Endothelial cell of umbilical vein (primary cell): ENCODE data around the gene SGCG. TPM values are rescaled to one million over a fixed set of nuclear protein-coding genes. Genes with fewer than 3 reads are reported as not detected.
A peak's percentile ranks its signal among the peaks of the same experiment; 100 is the strongest.

Experiments used
- BruUV-seq: library from RNA; stranded (reverse); fragments of 400-500 nt; replicated peaks from 2 replicates; lab custom pipeline; 2021; lab: Mats Ljungman, UMichigan
- CTCF ChIA-PET: fragments of 300-600, 350-600 bp; sonication (Branson Sonifier 250); formaldehyde crosslinking; loops from one replicate; lab custom pipeline; 2021; ENCODE audit warnings: antibody characterized with exemption, inconsistent platforms; lab: Charles Lee
- POLR2A ChIA-PET: fragments of 300-600, 350-600 bp; sonication (Branson Sonifier 250); formaldehyde crosslinking; loops from one replicate; lab custom pipeline; 2021; ENCODE audit warnings: antibody characterized with exemption, inconsistent platforms; lab: Charles Lee
- DNase-seq: peaks from one replicate; pipeline ENCODE4 v3.0.0-alpha.2; 2011; ENCODE audit warnings: low read depth, low spot score
- FAIRE-seq: peaks from 2 replicates; lab custom pipeline; 2011; peaks lifted over from hg19 to GRCh38; lab: Jason Lieb, UNC
- H2AFZ ChIP-seq: 2 replicates; pipeline ENCODE4 v1.6.0; 2012; ENCODE audit warnings: low read depth, low read length, control low read depth, inconsistent platforms
- H3K27ac ChIP-seq: 2 replicates; pipeline ENCODE4 v1.5.1; 2011; ENCODE audit warnings: low read depth, mild to moderate bottlenecking, control low read depth, low read length, moderate library complexity; ENCODE audit not compliant: insufficient read depth
- H3K27me3 ChIP-seq, 2 experiments: 2 replicates each; pipeline versions ENCODE4 v1.6.0 to v1.6.1; 2011; ENCODE audit warnings: low read length in 2 of 2, mixed read lengths in 1 of 2; ENCODE audit not compliant: control insufficient read depth in 2 of 2, insufficient read depth in 2 of 2
- H3K36me3 ChIP-seq, 2 experiments: 2 replicates in 1 of 2; 3 replicates in 1 of 2; pipeline ENCODE4 v1.5.1; 2011; ENCODE audit warnings: low read length in 2 of 2, mild to moderate bottlenecking in 1 of 2, moderate library complexity in 1 of 2; ENCODE audit not compliant: control insufficient read depth in 2 of 2, insufficient read depth in 2 of 2; ENCODE audit errors: extremely low read depth in 1 of 2
- H3K4me1 ChIP-seq: 3 replicates; pipeline ENCODE4 v1.5.1; 2011; ENCODE audit warnings: mild to moderate bottlenecking, low read length; ENCODE audit not compliant: control insufficient read depth, insufficient read depth; ENCODE audit errors: extremely low read depth
- H3K4me2 ChIP-seq: 2 replicates; pipeline ENCODE4 v1.6.1; 2011; ENCODE audit warnings: low read length, control low read depth, mixed read lengths; ENCODE audit not compliant: insufficient read depth
- H3K4me3 ChIP-seq, 3 experiments: fragments of 200-600 bp in 1 of 3; sonication (generic), shearing (Covaris generic) in 1 of 3; replicated peaks in 1 of 3; 2 replicates each; pipeline ENCODE4 v1.5.1; 2011 to 2016; ENCODE audit warnings: control low read depth in 3 of 3, low read length in 3 of 3, mild to moderate bottlenecking in 2 of 3, inconsistent platforms in 1 of 3, low read depth in 1 of 3, moderate library complexity in 1 of 3; ENCODE audit not compliant: insufficient read depth in 1 of 3
- H3K79me2 ChIP-seq: 2 replicates; pipeline ENCODE4 v1.6.0; 2012; ENCODE audit warnings: low read length, inconsistent platforms; ENCODE audit not compliant: control insufficient read depth, insufficient read depth
- H3K9ac ChIP-seq: replicated peaks from 2 replicates; pipeline ENCODE3; 2011; ENCODE audit warnings: low read length, control low read depth; ENCODE audit not compliant: insufficient read depth; ENCODE audit errors: extremely low read depth
- H3K9me1 ChIP-seq: replicated peaks from 3 replicates; pipeline ENCODE4 v1.6.0; 2011; ENCODE audit warnings: mild to moderate bottlenecking, low read length; ENCODE audit not compliant: control insufficient read depth, insufficient read depth; ENCODE audit errors: extremely low read depth
- H3K9me3 ChIP-seq: replicated peaks from 2 replicates; pipeline ENCODE4 v1.5.1; 2012; ENCODE audit warnings: low read length, inconsistent platforms; ENCODE audit not compliant: control insufficient read depth, insufficient read depth
- H4K20me1 ChIP-seq: replicated peaks from 2 replicates; pipeline ENCODE3; 2011; ENCODE audit warnings: mild to moderate bottlenecking, low read length; ENCODE audit not compliant: control insufficient read depth, insufficient read depth; ENCODE audit errors: extremely low read depth
- CTCF ChIP-seq, 2 donors: IDR thresholded peaks; 1 replicate in 1 of 2; 2 replicates in 1 of 2; pipeline ENCODE4 v1.5.1; 2011; ENCODE audit warnings: low read length in 2 of 2, mild to moderate bottlenecking in 2 of 2, moderate library complexity in 2 of 2, control low read depth in 1 of 2, inconsistent platforms in 1 of 2, low read depth in 1 of 2; ENCODE audit not compliant: insufficient read depth in 1 of 2; ENCODE audit errors: extremely low read depth in 1 of 2
- EZH2 ChIP-seq: IDR thresholded peaks from 2 replicates; pipeline ENCODE4 v1.6.1; 2012; ENCODE audit warnings: borderline replicate concordance, low read depth, mild to moderate bottlenecking, moderate library complexity, low read length, inconsistent platforms; ENCODE audit not compliant: severe bottlenecking
- FOS ChIP-seq: IDR thresholded peaks from 2 replicates; pipeline ENCODE4 v1.6.1; 2011; ENCODE audit warnings: mild to moderate bottlenecking, low read length, moderate library complexity, borderline replicate concordance; ENCODE audit not compliant: insufficient read depth
- GATA2 ChIP-seq: IDR thresholded peaks from 2 replicates; pipeline ENCODE4 v1.7.0; 2011; ENCODE audit warnings: low read depth, mild to moderate bottlenecking, moderate library complexity, mixed read lengths, low read length; ENCODE audit not compliant: insufficient read length, insufficient read depth
- JUN ChIP-seq: IDR thresholded peaks from 2 replicates; pipeline ENCODE4 v1.6.1; 2011; ENCODE audit warnings: borderline replicate concordance, low read depth; ENCODE audit not compliant: insufficient read length, insufficient read depth
- MYC ChIP-seq: IDR thresholded peaks from one replicate; pipeline ENCODE4 v1.6.1; 2011; ENCODE audit warnings: mild to moderate bottlenecking, low read depth, low read length
- POLR2A ChIP-seq: IDR thresholded peaks from 2 replicates; pipeline ENCODE4 v1.6.1; 2012; ENCODE audit warnings: low read depth, mild to moderate bottlenecking, control low read depth, low read length
- POLR2AphosphoS5 ChIP-seq: IDR thresholded peaks from 2 replicates; pipeline ENCODE4 v1.6.1; 2012; ENCODE audit warnings: low read depth, mild to moderate bottlenecking, control low read depth, low read length, moderate library complexity; ENCODE audit not compliant: insufficient read depth
- dilution Hi-C: fragments of 300-500 bp; cut with MboI; formaldehyde crosslinking; loops from one replicate; pipeline ENCODE4 v1.15.0; 2019; ENCODE audit warnings: low sequenced_read_pairs; ENCODE audit not compliant: extremely low pct_ligation_motif_present
- intact Hi-C: fragments of 100-400 bp; cut with micrococcal nuclease; formaldehyde crosslinking; loops from one replicate; pipeline ENCODE4 v1.10.0; 2022
- polyA plus RNA-seq, 4 experiments: library from polyadenylated mRNA; depleted of rRNA in 3 of 4; stranded (reverse) in 3 of 4; unstranded in 1 of 4; fragments of >200 nt; gene quantifications; 2 replicates each; pipeline versions ENCODE4 v1.2.1 to v1.2.3, GENCODE V29; 2011 to 2012; ENCODE audit warnings: missing spikeins in 1 of 4
- total RNA-seq: library from RNA; stranded (reverse); gene quantifications from 2 replicates; pipeline ENCODE4 v1.2.3, GENCODE V29; 2021
- TF ChIP-seq, protein P1 (sequence below): IDR thresholded peaks from 2 replicates; pipeline ENCODE4 v1.6.1; 2011; ENCODE audit not compliant: insufficient read depth, insufficient read length

Gene SGCG
- total and polyA plus RNA-seq, 2 donors (not counting 3 experiments of a cell fraction or from before 2014, with no cell fraction given) = 0.22 TPM; not detected in 1

DNA sequence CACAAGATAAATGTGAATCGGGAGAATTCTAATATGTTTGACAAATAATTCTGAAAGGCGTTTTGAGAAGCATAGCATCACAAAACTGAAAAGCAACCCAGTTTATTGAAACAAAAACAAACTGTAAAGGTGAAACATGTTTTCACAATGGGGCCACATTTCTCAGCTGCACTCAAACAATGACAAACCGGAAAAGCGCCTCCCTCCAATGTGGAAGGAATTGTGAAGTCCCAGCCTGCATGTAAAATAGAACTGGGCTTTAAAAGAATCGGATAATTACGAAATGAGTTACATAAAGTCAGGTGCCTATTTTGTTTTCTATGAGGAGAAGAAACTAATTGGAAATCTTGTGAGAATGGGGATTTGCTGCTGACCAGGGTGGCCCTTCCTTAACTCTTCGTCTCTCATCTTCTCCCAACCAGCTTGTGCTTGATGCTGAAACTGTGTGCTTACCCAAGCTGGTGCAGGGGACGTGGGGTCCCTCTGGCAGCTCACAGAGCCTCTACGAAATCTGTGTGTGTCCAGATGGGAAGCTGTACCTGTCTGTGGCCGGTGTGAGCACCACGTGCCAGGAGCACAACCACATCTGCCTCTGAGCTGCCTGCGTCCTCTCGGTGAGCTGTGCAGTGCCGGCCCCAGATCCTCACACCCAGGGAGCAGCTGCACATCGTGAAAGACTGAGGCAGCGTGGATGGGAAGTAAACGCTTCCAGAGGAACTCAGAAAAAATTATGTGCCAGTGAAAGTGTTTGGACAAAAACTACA, 143.3 kb downstream of the SGCG start:
- CTCF ChIA-PET = interaction anchor here (0.7 to 2.3 kb wide), 3 partner anchors 21 to 1686 kb away, joined by 3 to 5 read pairs (median 4); no protein-coding TSS in a partner anchor
- H3K27ac ChIP-seq = peak overlapping the region; percentile 10
- H3K9me3 ChIP-seq = no peaks in the 10 kb centered on the region
- H3K9me1 ChIP-seq = no peaks in the 10 kb centered on the region
- no peak for TF ChIP-seq POLR2AphosphoS5
- TF ChIP-seq MYC = no peak
- no peak for TF ChIP-seq CTCF (IDR thresholded peaks at IDR 0.05; ENCODE audit: extremely low read depth in 1 of 2, insufficient read depth in 1 of 2, low read depth in 1 of 2, low read length in 2 of 2)
- TF ChIP-seq EZH2 = no peak
- TF ChIP-seq, protein P1, sequence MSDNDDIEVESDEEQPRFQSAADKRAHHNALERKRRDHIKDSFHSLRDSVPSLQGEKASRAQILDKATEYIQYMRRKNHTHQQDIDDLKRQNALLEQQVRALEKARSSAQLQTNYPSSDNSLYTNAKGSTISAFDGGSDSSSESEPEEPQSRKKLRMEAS = no peak
- TF ChIP-seq GATA2 = no peak
- no peak for TF ChIP-seq POLR2A
- no peak for TF ChIP-seq JUN
- TF ChIP-seq FOS = no peak
- no TSS peak for BruUV-seq
- DNase-seq (peak; percentile 41), FAIRE-seq (no peak)
- intact Hi-C loops (loop anchor here (5.0 kb wide), 1 partner anchor 563 kb away; the partner anchor contains the start of gene MIPEP), dilution Hi-C loops (no loop called here)
- H3K27me3 ChIP-seq = no peaks in the 10 kb centered on the region
- H3K4me2 ChIP-seq = no peak overlapping the region
- peak overlapping the region; percentile 11 for H2AFZ ChIP-seq
- no peak overlapping the region for H3K4me3 ChIP-seq
- POLR2A ChIA-PET = no interaction called here
- peaks cover 39% of the 10 kb centered on the region for H3K4me1 ChIP-seq
- H3K36me3 ChIP-seq = no peaks in the 10 kb centered on the region
- H3K9ac ChIP-seq = no peak overlapping the region
- no peaks in the 10 kb centered on the region for H4K20me1 ChIP-seq
- H3K79me2 ChIP-seq = no peaks in the 10 kb centered on the region
